ENCODE results near the gene ALPI.

- TF ChIP-seq, protein P1, sequence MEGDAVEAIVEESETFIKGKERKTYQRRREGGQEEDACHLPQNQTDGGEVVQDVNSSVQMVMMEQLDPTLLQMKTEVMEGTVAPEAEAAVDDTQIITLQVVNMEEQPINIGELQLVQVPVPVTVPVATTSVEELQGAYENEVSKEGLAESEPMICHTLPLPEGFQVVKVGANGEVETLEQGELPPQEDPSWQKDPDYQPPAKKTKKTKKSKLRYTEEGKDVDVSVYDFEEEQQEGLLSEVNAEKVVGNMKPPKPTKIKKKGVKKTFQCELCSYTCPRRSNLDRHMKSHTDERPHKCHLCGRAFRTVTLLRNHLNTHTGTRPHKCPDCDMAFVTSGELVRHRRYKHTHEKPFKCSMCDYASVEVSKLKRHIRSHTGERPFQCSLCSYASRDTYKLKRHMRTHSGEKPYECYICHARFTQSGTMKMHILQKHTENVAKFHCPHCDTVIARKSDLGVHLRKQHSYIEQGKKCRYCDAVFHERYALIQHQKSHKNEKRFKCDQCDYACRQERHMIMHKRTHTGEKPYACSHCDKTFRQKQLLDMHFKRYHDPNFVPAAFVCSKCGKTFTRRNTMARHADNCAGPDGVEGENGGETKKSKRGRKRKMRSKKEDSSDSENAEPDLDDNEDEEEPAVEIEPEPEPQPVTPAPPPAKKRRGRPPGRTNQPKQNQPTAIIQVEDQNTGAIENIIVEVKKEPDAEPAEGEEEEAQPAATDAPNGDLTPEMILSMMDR (tag by site-specific recombination; IDR thresholded peaks at IDR 0.05), result no peak
- TF ChIP-seq ZNF175 (tag by site-specific recombination; IDR thresholded peaks at IDR 0.05) (no peak), ZNF398 (tag by site-specific recombination; IDR thresholded peaks at IDR 0.05) (no peak), ZNF121 (tag by site-specific recombination; IDR thresholded peaks at IDR 0.05) (no peak), ZNF488 (tag by site-specific recombination; IDR thresholded peaks at IDR 0.05) (no peak), KLF7 (tag by site-specific recombination; IDR thresholded peaks at IDR 0.05; ENCODE audit: borderline replicate concordance) (no peak), KLF16 (tag by site-specific recombination; IDR thresholded peaks at IDR 0.05) (no peak), ZNF311 (tag by site-specific recombination; IDR thresholded peaks at IDR 0.05; ENCODE audit: borderline replicate concordance) (no peak), ZNF629 (tag by site-specific recombination; IDR thresholded peaks at IDR 0.05) (no peak)
Observed at GRCh38 chr2:232447638-232448303, 8.2 kb upstream of the ALPI start.
